Kidney (tissue), 14 donors: ENCODE results near the gene TCF15. TPM values are rescaled to one million over a fixed set of nuclear protein-coding genes. Genes with fewer than 3 reads are reported as not detected.

ENCODE experiments used
- DNase-seq, 5 donors: peaks; one replicate each; pipeline ENCODE4 v3.0.0-alpha.2; 2013 to 2020
- FAIRE-seq: peaks from 2 replicates; lab custom pipeline; 2012; peaks lifted over from hg19 to GRCh38; lab: Jason Lieb, UNC
- H3K27ac ChIP-seq, 2 donors: one replicate each; pipeline ENCODE4 v1.7.0; 2013; ENCODE audit warnings: low read depth in 2 of 2, low read length in 2 of 2, inconsistent platforms in 1 of 2
- H3K27me3 ChIP-seq: one replicate; pipeline ENCODE4 v1.7.1; 2013; ENCODE audit warnings: low read length, inconsistent platforms; ENCODE audit not compliant: control insufficient read depth, insufficient read depth
- H3K36me3 ChIP-seq, 3 donors: one replicate each; pipeline versions ENCODE4 v1.7.0 to v1.7.1; 2013; ENCODE audit warnings: low read length in 3 of 3, control low read depth in 1 of 3, inconsistent platforms in 1 of 3; ENCODE audit not compliant: insufficient read depth in 3 of 3, control insufficient read depth in 2 of 3
- H3K4me1 ChIP-seq, 3 donors: one replicate each; pipeline versions ENCODE4 v1.7.0 to v1.7.1; 2013; ENCODE audit warnings: low read length in 3 of 3, inconsistent platforms in 1 of 3, low read depth in 1 of 3; ENCODE audit not compliant: control insufficient read depth in 2 of 3, insufficient read depth in 2 of 3
- H3K4me3 ChIP-seq, 3 donors: one replicate each; pipeline versions ENCODE4 v1.7.0 to v1.8.1; 2013; ENCODE audit warnings: low read length in 3 of 3, control low read depth in 1 of 3, inconsistent platforms in 1 of 3
- H3K9ac ChIP-seq, 3 donors: one replicate each; pipeline versions ENCODE4 v1.7.0 to v1.7.1; 2013; ENCODE audit warnings: low read length in 3 of 3, control low read depth in 1 of 3, inconsistent platforms in 1 of 3
- H3K9me3 ChIP-seq, 3 donors: one replicate each; pipeline versions ENCODE4 v1.7.0 to v1.7.1; 2013; ENCODE audit warnings: low read length in 3 of 3, control low read depth in 1 of 3, inconsistent platforms in 1 of 3; ENCODE audit not compliant: control insufficient read depth in 2 of 3, insufficient read depth in 1 of 3
- CTCF ChIP-seq: IDR thresholded peaks from 3 replicates; pipeline ENCODE4 v1.5.1; 2012; ENCODE audit warnings: mild to moderate bottlenecking, moderate library complexity, borderline replicate concordance; ENCODE audit not compliant: insufficient read depth; ENCODE audit errors: extremely low read depth
- intact Hi-C: fragments of 100-400 bp; cut with DNase I; formaldehyde crosslinking; loops from one replicate; pipeline ENCODE4 v1.11.1; 2022
- polyA plus RNA-seq: library from polyadenylated mRNA; stranded (reverse); fragments of 350-450 nt; fragmentation: Illumina TruSeq; extraction: RNeasy Lipid Tissue Mini Kit (QIAGEN cat#74804); gene quantifications from one replicate; pipeline ENCODE4 v1.2.3, GENCODE V29; 2014; ENCODE audit warnings: low read depth, low replicate concordance; ENCODE audit not compliant: insufficient read depth
- total RNA-seq: library from RNA; stranded (reverse); fragmentation: NEBNext Ultra II Directional; extraction: Animal tissue kit (Norgen Biotek cat#: 25700); gene quantifications from one replicate; pipeline ENCODE4 v1.2.1, GENCODE V29; 2021
- donor health status: control.
- donor health status: control.
- donor health status: control.
- donor health status: control.
- donor health status: control.
- donor health status: DM: yes; HTN: yes; CAD: no.
- donor health status: Normal renal cell carcinoma (clear cell type).

Gene TCF15
- total and polyA plus RNA-seq, 2 donors from 2014 or later, result 0.63 to 1.6 TPM

GRCh38 chr20:631101-631500 lies 21.0 kb upstream of the TCF15 start:
- Histone ChIP-seq H3K4me1 (no peaks in the 10 kb centered on the region), H3K4me3 (no peak overlapping the region), H3K9me3 (no peaks in the 10 kb centered on the region), H3K9ac (no peak overlapping the region), H3K27ac (no peak overlapping the region), H3K36me3 (no peaks in the 10 kb centered on the region), H3K27me3 (no peaks in the 10 kb centered on the region)
- FAIRE-seq (no peak), DNase-seq (no peak)
- intact Hi-C loops, result no loop called here
- no peak for TF ChIP-seq CTCF

GRCh38 chr20:626579-626978 lies 16.5 kb upstream of the TCF15 start:
- Histone ChIP-seq H3K9me3 (no peaks in the 10 kb centered on the region), H3K36me3 (no peaks in the 10 kb centered on the region), H3K27ac (no peak overlapping the region), H3K9ac (no peak overlapping the region), H3K4me1 (no peaks in the 10 kb centered on the region), H3K27me3 (no peaks in the 10 kb centered on the region), H3K4me3 (no peak overlapping the region)
- DNase-seq (peak in 1 of 5 donors; percentile 10), FAIRE-seq (no peak)
- intact Hi-C loops, result no loop called here
- no peak for TF ChIP-seq CTCF

DNA sequence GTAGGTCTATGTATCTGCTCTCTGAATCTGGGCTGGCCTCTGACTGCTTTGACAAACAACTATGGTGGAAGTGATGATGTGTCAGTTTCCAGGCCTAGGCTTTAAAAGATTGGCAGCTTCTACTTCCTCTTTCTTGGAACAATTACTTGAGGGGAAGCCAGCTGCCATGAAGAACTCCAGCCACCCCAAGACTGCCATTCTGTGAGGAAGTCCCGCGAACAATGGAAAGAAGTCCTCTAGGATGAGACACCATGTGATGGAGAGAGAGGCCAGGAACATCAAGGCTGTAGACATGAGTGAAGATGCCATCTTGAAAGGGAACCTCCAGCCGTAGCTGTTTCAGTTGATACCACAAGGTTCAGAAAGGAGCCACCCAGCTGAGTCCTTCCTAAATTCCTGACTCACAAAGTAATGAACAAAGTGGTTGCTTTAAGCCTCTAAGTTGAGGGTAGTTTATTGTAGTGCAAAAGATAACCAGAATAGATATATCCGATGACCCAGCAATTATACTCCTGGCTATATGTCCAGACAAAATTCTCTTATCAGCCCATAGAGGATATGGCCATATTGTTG lies 15.3 kb upstream of the TCF15 start:
- DNase-seq (no peak), FAIRE-seq (no peak)
- H3K4me3 ChIP-seq, result no peak overlapping the region
- H3K27ac ChIP-seq, result no peak overlapping the region
- peaks cover 0 to 3% (median 0%) of the 10 kb centered on the region in 3 donors for H3K4me1 ChIP-seq
- H3K9ac ChIP-seq, result no peak overlapping the region
- no peaks in the 10 kb centered on the region for H3K9me3 ChIP-seq
- TF ChIP-seq CTCF, result no peak
- intact Hi-C loops, result no loop called here
- H3K36me3 ChIP-seq, result no peaks in the 10 kb centered on the region
- H3K27me3 ChIP-seq, result no peaks in the 10 kb centered on the region

DNA sequence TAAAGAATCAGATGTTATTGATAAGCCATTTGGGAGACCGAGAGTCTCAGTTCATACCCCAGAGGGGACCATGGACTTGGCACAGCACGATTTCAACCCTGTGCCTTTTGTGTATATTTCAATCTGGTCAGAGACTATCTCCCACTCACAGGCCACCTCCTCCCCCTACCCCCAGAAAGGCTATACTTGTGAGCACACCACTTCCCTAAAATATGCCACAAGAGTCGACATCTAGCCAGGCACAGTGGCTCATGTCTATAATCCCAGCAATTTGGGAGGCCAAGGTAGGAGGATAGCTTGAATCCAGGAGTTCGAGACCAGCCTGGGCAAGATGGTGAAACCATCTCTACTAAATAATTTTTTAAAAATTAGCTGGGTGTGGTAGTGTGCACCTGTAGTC lies 13.6 kb upstream of the TCF15 start:
- H3K4me1 ChIP-seq, result peaks cover 0 to 3% (median 0%) of the 10 kb centered on the region in 3 donors
- no peak for FAIRE-seq
- intact Hi-C loops, result no loop called here
- H3K36me3 ChIP-seq, result no peaks in the 10 kb centered on the region
- no peak for DNase-seq
- H3K27ac ChIP-seq, result no peak overlapping the region
- no peak for TF ChIP-seq CTCF
- no peak overlapping the region for H3K4me3 ChIP-seq
- H3K27me3 ChIP-seq, result no peaks in the 10 kb centered on the region
- no peaks in the 10 kb centered on the region for H3K9me3 ChIP-seq
- no peak overlapping the region for H3K9ac ChIP-seq
